T-helper 2 cell treated with Interferon-gamma antibody and Interleukin-4, amounts not matched to agents 5 μg/mL and 100 μg/mL, for 36 hours (primary cell): Measurements from ENCODE around the gene LARGE2.

ENCODE experiments used
- DNase-seq: peaks from one replicate; pipeline ENCODE4 v3.0.0; 2021; ENCODE audit warnings: low spot score
- H3K27ac Mint-ChIP-seq: one replicate; pipeline ENCODE4 v1.8.0; 2021; ENCODE audit warnings: mild to moderate bottlenecking, mixed read lengths
- H3K27me3 Mint-ChIP-seq: one replicate; pipeline ENCODE4 v1.8.0; 2021; ENCODE audit warnings: low read depth, mixed read lengths
- H3K36me3 Mint-ChIP-seq: one replicate; pipeline ENCODE4 v1.8.0; 2021; ENCODE audit warnings: low read depth, mixed read lengths
- H3K4me1 Mint-ChIP-seq: one replicate; pipeline ENCODE4 v1.8.0; 2021; ENCODE audit warnings: low read depth, mixed read lengths
- H3K4me3 Mint-ChIP-seq: one replicate; pipeline ENCODE4 v1.8.0; 2022; ENCODE audit warnings: mild to moderate bottlenecking, moderate library complexity, mixed read lengths
- H3K9me3 Mint-ChIP-seq: one replicate; pipeline ENCODE4 v1.8.0; 2021; ENCODE audit warnings: mixed read lengths

LARGE2 gene

GRCh38 chr11:45922425-45923082 is at the start of gene LARGE2:
Gene LARGE2, plus strand, starts transcription at chr11:45922656. Its CDS starts 227 bp downstream, at chr11:45922883.
- Mint-ChIP-seq H3K27me3 (peaks cover 27% of the 10 kb centered on the region), H3K9me3 (no peaks in the 10 kb centered on the region), H3K4me1 (peaks cover 21% of the 10 kb centered on the region), H3K27ac (peak within 1 kb of the TSS; percentile 45), H3K4me3 (peak within 1 kb of the TSS; percentile 66), H3K36me3 (no peaks in the 10 kb centered on the region)
- DNase-seq, result no peak

GRCh38 chr11:45876401-45876800 is 46.1 kb upstream of the LARGE2 start:
- no peaks in the 10 kb centered on the region for H3K4me1 Mint-ChIP-seq
- H3K4me3 Mint-ChIP-seq, result no peak overlapping the region
- H3K27me3 Mint-ChIP-seq, result no peaks in the 10 kb centered on the region
- no peak for DNase-seq
- H3K27ac Mint-ChIP-seq, result no peak overlapping the region
- peaks cover 14% of the 10 kb centered on the region for H3K36me3 Mint-ChIP-seq
- H3K9me3 Mint-ChIP-seq, result no peaks in the 10 kb centered on the region

GRCh38 chr11:45877221-45877620 is 45.2 kb upstream of the LARGE2 start:
- H3K9me3 Mint-ChIP-seq, result no peaks in the 10 kb centered on the region
- DNase-seq, result no peak
- H3K27ac Mint-ChIP-seq, result no peak overlapping the region
- no peaks in the 10 kb centered on the region for H3K27me3 Mint-ChIP-seq
- no peak overlapping the region for H3K4me3 Mint-ChIP-seq
- H3K4me1 Mint-ChIP-seq, result no peaks in the 10 kb centered on the region
- peaks cover 14% of the 10 kb centered on the region for H3K36me3 Mint-ChIP-seq

- H3K4me3 Mint-ChIP-seq, result no peak overlapping the region
- no peaks in the 10 kb centered on the region for H3K4me1 Mint-ChIP-seq
- H3K27me3 Mint-ChIP-seq, result no peaks in the 10 kb centered on the region
- no peaks in the 10 kb centered on the region for H3K9me3 Mint-ChIP-seq
- no peak for DNase-seq
- H3K36me3 Mint-ChIP-seq, result peaks cover 14% of the 10 kb centered on the region
- no peak overlapping the region for H3K27ac Mint-ChIP-seq
Measured at GRCh38 chr11:45877845-45878244, 44.6 kb upstream of the LARGE2 start.

- no peak overlapping the region for H3K4me3 Mint-ChIP-seq
- no peaks in the 10 kb centered on the region for H3K27me3 Mint-ChIP-seq
- no peaks in the 10 kb centered on the region for H3K9me3 Mint-ChIP-seq
- no peak for DNase-seq
- H3K36me3 Mint-ChIP-seq, result peaks cover 8% of the 10 kb centered on the region
- no peak overlapping the region for H3K27ac Mint-ChIP-seq
- H3K4me1 Mint-ChIP-seq, result no peaks in the 10 kb centered on the region
Measured at GRCh38 chr11:45879803-45880686, 42.4 kb upstream of the LARGE2 start.

GRCh38 chr11:45880772-45881570 is 41.5 kb upstream of the LARGE2 start:
- no peaks in the 10 kb centered on the region for H3K27me3 Mint-ChIP-seq
- peaks cover 1% of the 10 kb centered on the region for H3K4me1 Mint-ChIP-seq
- H3K9me3 Mint-ChIP-seq, result no peaks in the 10 kb centered on the region
- no peak for DNase-seq
- H3K27ac Mint-ChIP-seq, result no peak overlapping the region
- no peak overlapping the region for H3K4me3 Mint-ChIP-seq
- H3K36me3 Mint-ChIP-seq, result peaks cover 4% of the 10 kb centered on the region

GRCh38 chr11:45881708-45882368 is 40.6 kb upstream of the LARGE2 start:
- Mint-ChIP-seq H3K4me3 (no peak overlapping the region), H3K9me3 (no peaks in the 10 kb centered on the region), H3K36me3 (peaks cover 4% of the 10 kb centered on the region), H3K27me3 (peaks cover 4% of the 10 kb centered on the region), H3K4me1 (peaks cover 1% of the 10 kb centered on the region), H3K27ac (no peak overlapping the region)
- DNase-seq, result no peak

GRCh38 chr11:45884596-45885185 is 37.8 kb upstream of the LARGE2 start:
- peaks cover 4% of the 10 kb centered on the region for H3K27me3 Mint-ChIP-seq
- peak overlapping the region; percentile 53 for H3K4me3 Mint-ChIP-seq
- no peak for DNase-seq
- H3K4me1 Mint-ChIP-seq, result peaks cover 1% of the 10 kb centered on the region
- peaks cover 4% of the 10 kb centered on the region for H3K36me3 Mint-ChIP-seq
- H3K9me3 Mint-ChIP-seq, result no peaks in the 10 kb centered on the region
- no peak overlapping the region for H3K27ac Mint-ChIP-seq

- no peaks in the 10 kb centered on the region for H3K9me3 Mint-ChIP-seq
- H3K4me1 Mint-ChIP-seq, result peaks cover 1% of the 10 kb centered on the region
- H3K27ac Mint-ChIP-seq, result no peak within 1 kb of the TSS
- H3K4me3 Mint-ChIP-seq, result peak within 1 kb of the TSS; percentile 53
- H3K27me3 Mint-ChIP-seq, result peaks cover 4% of the 10 kb centered on the region
- peak; percentile 39 for DNase-seq
- H3K36me3 Mint-ChIP-seq, result peaks cover 4% of the 10 kb centered on the region
Measured at GRCh38 chr11:45885274-45885920, 37.1 kb upstream of the LARGE2 start, which contains the start of gene MAPK8IP1. Gene MAPK8IP1, plus strand, starts transcription at chr11:45885651. Its CDS starts 170 bp downstream, at chr11:45885821.

- peaks cover 4% of the 10 kb centered on the region for H3K27me3 Mint-ChIP-seq
- no peak overlapping the region for H3K27ac Mint-ChIP-seq
- peaks cover 2% of the 10 kb centered on the region for H3K36me3 Mint-ChIP-seq
- no peak for DNase-seq
- H3K4me1 Mint-ChIP-seq, result peaks cover 1% of the 10 kb centered on the region
- H3K9me3 Mint-ChIP-seq, result no peaks in the 10 kb centered on the region
- peak overlapping the region; percentile 35 for H3K4me3 Mint-ChIP-seq
Measured at GRCh38 chr11:45885921-45886721, 36.3 kb upstream of the LARGE2 start.

- Mint-ChIP-seq H3K4me1 (peaks cover 1% of the 10 kb centered on the region), H3K4me3 (peak overlapping the region; percentile 35), H3K36me3 (peaks cover 2% of the 10 kb centered on the region), H3K27me3 (peaks cover 4% of the 10 kb centered on the region), H3K9me3 (no peaks in the 10 kb centered on the region), H3K27ac (no peak overlapping the region)
- DNase-seq, result no peak
Measured at GRCh38 chr11:45886816-45887520, 35.5 kb upstream of the LARGE2 start.

- Mint-ChIP-seq H3K27ac (no peak overlapping the region), H3K4me1 (peaks cover 1% of the 10 kb centered on the region), H3K9me3 (no peaks in the 10 kb centered on the region), H3K27me3 (peaks cover 4% of the 10 kb centered on the region), H3K4me3 (no peak overlapping the region), H3K36me3 (no peaks in the 10 kb centered on the region)
- DNase-seq, result no peak
Measured at GRCh38 chr11:45887587-45887986, 34.9 kb upstream of the LARGE2 start.
